Measurements from ENCODE around the gene RAB3IP.

DNA sequence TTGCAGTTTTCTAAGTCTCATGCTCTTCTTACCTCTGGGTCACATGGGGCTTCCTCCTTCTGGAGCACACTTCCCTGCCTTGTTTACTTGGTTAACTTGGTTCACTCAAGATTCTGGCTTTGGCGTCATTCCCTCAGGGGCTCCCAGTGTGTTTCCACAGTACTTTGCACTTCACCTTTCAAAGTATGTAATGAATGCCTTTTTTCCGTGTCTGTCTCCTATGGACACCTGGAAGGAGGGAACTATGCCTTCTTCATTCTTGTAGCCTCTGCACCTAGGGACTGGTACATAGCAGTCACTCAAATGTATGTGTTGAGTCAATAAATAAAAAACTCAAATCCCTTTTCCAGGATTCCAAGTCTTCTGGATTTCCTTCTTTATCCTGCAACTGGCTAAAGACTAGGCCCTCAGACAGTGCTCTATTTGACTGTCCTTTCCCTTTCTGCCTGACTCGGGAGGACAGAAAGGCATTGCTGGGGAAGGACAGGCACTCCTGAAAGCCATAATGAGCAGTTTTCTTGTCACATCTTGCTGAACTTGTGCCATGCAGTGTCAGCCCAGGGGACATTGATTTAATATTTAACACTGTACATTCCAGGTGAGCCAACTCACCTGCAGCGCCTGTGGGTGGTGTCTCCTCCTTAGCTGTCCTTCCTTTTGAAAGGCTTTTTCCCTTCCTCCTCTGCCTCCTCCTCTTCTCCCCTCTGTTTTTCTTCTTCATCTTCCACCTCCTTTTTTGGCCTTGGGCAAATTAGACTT is 99.2 kb downstream of the RAB3IP start:
- no peak for TF ChIP-seq POLR2A (IDR thresholded peaks at IDR 0.05; ENCODE audit: low read depth, low read length)
- no peak for TF ChIP-seq POLR2AphosphoS5 (IDR thresholded peaks at IDR 0.05; ENCODE audit: low read depth, low read length)

Measured in GM12892 (cell line).